ENCODE data around the gene CD82.

Gene CD82

GRCh38 chr11:44530413-44531115 is 34.9 kb upstream of the CD82 start:
- Histone ChIP-seq H3K9ac (ENCODE audit: low read length) (no peak overlapping the region), H3K9me3 (ENCODE audit: insufficient read depth, low read length) (no peaks in the 10 kb centered on the region), H3K79me2 (ENCODE audit: low read length) (no peaks in the 10 kb centered on the region), H3K36me3 (replicated peaks; ENCODE audit: low read depth, low read length) (no peaks in the 10 kb centered on the region), H4K20me1 (ENCODE audit: insufficient read depth, low read length) (no peaks in the 10 kb centered on the region), H3K4me1 (ENCODE audit: low read length) (peaks cover 16% of the 10 kb centered on the region), H3K27ac (ENCODE audit: low read length) (no peak overlapping the region), H2AFZ (ENCODE audit: low read depth, low read length) (no peak overlapping the region), H3K4me3 (ENCODE audit: low read length) (no peak overlapping the region), H3K4me2 (ENCODE audit: low read length) (no peak overlapping the region), H3K27me3 (ENCODE audit: low read depth, low read length) (peaks cover 13% of the 10 kb centered on the region)
- no peak for TF ChIP-seq EZH2phosphoT487 (IDR thresholded peaks at IDR 0.05; ENCODE audit: low read depth)
- TF ChIP-seq CTCF (IDR thresholded peaks at IDR 0.05; ENCODE audit: low read depth, low read length), result no peak

DNA sequence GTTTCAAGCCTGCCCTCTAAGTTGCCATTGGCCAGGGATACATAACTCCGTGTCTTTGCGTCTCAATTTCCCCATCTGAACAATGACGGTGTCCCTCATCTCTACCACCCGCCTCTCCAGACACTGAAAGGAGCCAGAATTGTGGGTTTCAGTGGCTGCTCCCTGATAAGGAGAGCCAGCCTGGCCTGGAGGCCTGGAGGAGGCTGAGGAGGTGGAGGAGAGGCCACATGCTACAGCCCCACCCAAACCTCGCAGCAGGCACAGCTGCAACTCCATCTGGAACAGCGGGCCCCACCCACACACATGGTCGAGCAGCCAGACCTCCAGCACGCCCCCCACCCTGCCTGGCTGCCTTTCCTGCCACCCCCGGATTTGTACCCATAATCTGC is 34.4 kb upstream of the CD82 start:
- no peak overlapping the region for H3K4me3 ChIP-seq (ENCODE audit: low read length)
- H2AFZ ChIP-seq (ENCODE audit: low read depth, low read length), result no peak overlapping the region
- no peaks in the 10 kb centered on the region for H3K79me2 ChIP-seq (ENCODE audit: low read length)
- H3K27me3 ChIP-seq (ENCODE audit: low read depth, low read length), result peaks cover 13% of the 10 kb centered on the region
- no peaks in the 10 kb centered on the region for H3K9me3 ChIP-seq (ENCODE audit: insufficient read depth, low read length)
- no peaks in the 10 kb centered on the region for H3K36me3 ChIP-seq (replicated peaks; ENCODE audit: low read depth, low read length)
- H3K4me2 ChIP-seq (ENCODE audit: low read length), result peak overlapping the region; percentile 44
- H3K4me1 ChIP-seq (ENCODE audit: low read length), result peaks cover 16% of the 10 kb centered on the region
- no peaks in the 10 kb centered on the region for H4K20me1 ChIP-seq (ENCODE audit: insufficient read depth, low read length)
- TF ChIP-seq CTCF (IDR thresholded peaks at IDR 0.05; ENCODE audit: low read depth, low read length) (no peak), EZH2phosphoT487 (IDR thresholded peaks at IDR 0.05; ENCODE audit: low read depth) (no peak)
- H3K27ac ChIP-seq (ENCODE audit: low read length), result no peak overlapping the region
- no peak overlapping the region for H3K9ac ChIP-seq (ENCODE audit: low read length)

DNA sequence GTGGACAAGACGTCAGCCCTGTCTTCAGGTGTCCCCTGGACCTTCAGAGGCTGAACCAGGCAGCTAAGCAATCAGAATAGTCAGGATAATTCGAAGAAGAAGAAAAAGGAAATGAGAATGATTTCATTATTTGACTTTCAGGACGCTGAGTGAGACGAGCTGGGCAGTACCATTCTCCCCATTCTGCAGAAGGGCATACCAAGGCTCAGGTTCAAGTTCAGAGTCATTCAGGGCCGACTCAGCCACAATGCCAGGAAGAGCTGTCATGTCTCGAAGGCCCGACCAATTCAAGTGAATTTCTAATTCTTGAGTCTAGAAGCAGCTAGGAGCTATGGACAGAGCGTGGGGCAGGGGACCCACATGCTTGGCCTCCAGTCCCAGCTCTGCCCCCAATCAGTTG is 33.8 kb upstream of the CD82 start:
- Histone ChIP-seq H3K36me3 (replicated peaks; ENCODE audit: low read depth, low read length) (no peaks in the 10 kb centered on the region), H3K27me3 (ENCODE audit: low read depth, low read length) (peaks cover 13% of the 10 kb centered on the region), H3K79me2 (ENCODE audit: low read length) (no peaks in the 10 kb centered on the region), H3K9ac (ENCODE audit: low read length) (no peak overlapping the region), H3K27ac (ENCODE audit: low read length) (no peak overlapping the region), H2AFZ (ENCODE audit: low read depth, low read length) (no peak overlapping the region), H3K4me3 (ENCODE audit: low read length) (no peak overlapping the region), H3K4me2 (ENCODE audit: low read length) (peak overlapping the region; percentile 44), H3K9me3 (ENCODE audit: insufficient read depth, low read length) (no peaks in the 10 kb centered on the region), H3K4me1 (ENCODE audit: low read length) (peaks cover 15% of the 10 kb centered on the region), H4K20me1 (ENCODE audit: insufficient read depth, low read length) (no peaks in the 10 kb centered on the region)
- TF ChIP-seq CTCF (IDR thresholded peaks at IDR 0.05; ENCODE audit: low read depth, low read length), result no peak
- no peak for TF ChIP-seq EZH2phosphoT487 (IDR thresholded peaks at IDR 0.05; ENCODE audit: low read depth)

DNA sequence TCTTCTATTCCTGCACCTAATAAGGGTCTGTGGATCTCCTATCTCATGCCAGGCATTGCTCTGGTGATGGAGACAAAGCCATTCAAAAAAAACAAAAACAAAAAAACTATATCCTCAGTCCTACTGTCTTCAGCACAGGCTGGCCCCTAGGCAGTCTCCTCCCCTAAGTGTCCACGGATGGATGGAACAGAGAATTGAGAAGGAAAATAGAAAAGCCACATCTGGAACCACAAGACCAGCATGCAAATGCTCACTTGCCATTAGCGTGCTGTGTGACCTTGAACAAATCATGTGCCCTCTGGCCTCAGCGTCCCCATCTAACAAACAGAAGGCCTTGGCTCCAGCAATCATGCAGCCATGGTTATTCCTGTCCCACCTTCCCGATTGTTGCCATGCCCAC is 32.7 kb upstream of the CD82 start:
- Histone ChIP-seq H3K27ac (ENCODE audit: low read length) (no peak overlapping the region), H3K27me3 (ENCODE audit: low read depth, low read length) (peaks cover 13% of the 10 kb centered on the region), H3K79me2 (ENCODE audit: low read length) (no peaks in the 10 kb centered on the region), H4K20me1 (ENCODE audit: insufficient read depth, low read length) (no peaks in the 10 kb centered on the region), H3K9ac (ENCODE audit: low read length) (no peak overlapping the region), H3K4me3 (ENCODE audit: low read length) (no peak overlapping the region), H2AFZ (ENCODE audit: low read depth, low read length) (no peak overlapping the region), H3K9me3 (ENCODE audit: insufficient read depth, low read length) (no peaks in the 10 kb centered on the region), H3K4me2 (ENCODE audit: low read length) (no peak overlapping the region), H3K4me1 (ENCODE audit: low read length) (peaks cover 9% of the 10 kb centered on the region), H3K36me3 (replicated peaks; ENCODE audit: low read depth, low read length) (no peaks in the 10 kb centered on the region)
- TF ChIP-seq EZH2phosphoT487 (IDR thresholded peaks at IDR 0.05; ENCODE audit: low read depth), result no peak
- no peak for TF ChIP-seq CTCF (IDR thresholded peaks at IDR 0.05; ENCODE audit: low read depth, low read length)

Data from OCI-LY3 (cell line).